Neural progenitor cell (in vitro differentiated cells): ENCODE results near the gene IGSF8.

ENCODE experiments used
- EZH2 ChIP-seq: fragments of 200-600 bp; sonication (generic); IDR thresholded peaks from 2 replicates; pipeline ENCODE4 v1.6.1; 2017; ENCODE audit warnings: antibody characterized with exemption, mild to moderate bottlenecking, moderate library complexity
- TF ChIP-seq, protein P1 (sequence below): fragments of 200-600 bp; sonication (generic); IDR thresholded peaks from 2 replicates; pipeline ENCODE4 v1.5.1; 2017; ENCODE audit warnings: antibody characterized with exemption, mild to moderate bottlenecking

DNA sequence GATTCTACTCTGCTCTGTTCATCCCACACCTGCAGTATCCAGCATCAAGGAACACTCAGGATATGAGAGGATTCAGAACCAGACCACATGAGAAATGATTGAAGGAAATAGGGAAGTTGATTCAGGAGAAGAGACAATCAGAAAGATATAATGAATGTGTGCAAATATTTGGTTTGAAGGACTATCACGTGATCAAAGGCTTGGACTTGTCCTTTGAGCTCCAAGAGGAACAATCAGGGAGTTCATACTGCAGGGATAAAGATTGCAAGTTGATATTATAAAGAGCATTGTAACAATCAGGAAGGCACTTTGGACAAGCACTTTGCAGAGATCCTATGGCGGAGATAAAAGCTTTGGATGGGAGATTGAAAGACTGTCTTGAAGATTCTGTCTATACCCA is 52.8 kb downstream of the IGSF8 start:
- TF ChIP-seq, protein P1, sequence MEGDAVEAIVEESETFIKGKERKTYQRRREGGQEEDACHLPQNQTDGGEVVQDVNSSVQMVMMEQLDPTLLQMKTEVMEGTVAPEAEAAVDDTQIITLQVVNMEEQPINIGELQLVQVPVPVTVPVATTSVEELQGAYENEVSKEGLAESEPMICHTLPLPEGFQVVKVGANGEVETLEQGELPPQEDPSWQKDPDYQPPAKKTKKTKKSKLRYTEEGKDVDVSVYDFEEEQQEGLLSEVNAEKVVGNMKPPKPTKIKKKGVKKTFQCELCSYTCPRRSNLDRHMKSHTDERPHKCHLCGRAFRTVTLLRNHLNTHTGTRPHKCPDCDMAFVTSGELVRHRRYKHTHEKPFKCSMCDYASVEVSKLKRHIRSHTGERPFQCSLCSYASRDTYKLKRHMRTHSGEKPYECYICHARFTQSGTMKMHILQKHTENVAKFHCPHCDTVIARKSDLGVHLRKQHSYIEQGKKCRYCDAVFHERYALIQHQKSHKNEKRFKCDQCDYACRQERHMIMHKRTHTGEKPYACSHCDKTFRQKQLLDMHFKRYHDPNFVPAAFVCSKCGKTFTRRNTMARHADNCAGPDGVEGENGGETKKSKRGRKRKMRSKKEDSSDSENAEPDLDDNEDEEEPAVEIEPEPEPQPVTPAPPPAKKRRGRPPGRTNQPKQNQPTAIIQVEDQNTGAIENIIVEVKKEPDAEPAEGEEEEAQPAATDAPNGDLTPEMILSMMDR = no peak
- TF ChIP-seq EZH2 = no peak
